HepG2 (cell line): ENCODE data around the gene TRMU. TPM values are rescaled to one million over a fixed set of nuclear protein-coding genes. Genes with fewer than 3 reads are reported as not detected.

Source experiments
- ATAC-seq: fragments of 200-7000 bp; cut with Tn5 transposase; 3 replicates; pipeline ENCODE4 v1.9.1; 2020; ENCODE audit warnings: mild to moderate bottlenecking, moderate library complexity
- BruUV-seq: library from RNA; stranded (reverse); fragments of 400-500 nt; replicated peaks from 2 replicates; lab custom pipeline; 2021; lab: Mats Ljungman, UMichigan
- CTCF ChIA-PET: fragments of 300-600 bp; formaldehyde crosslinking; extraction: SDS; loops from one replicate; lab custom pipeline; 2021; ENCODE audit warnings: low total read pairs, inconsistent platforms, low intra/inter-chr PET ratio; lab: Yijun Ruan, JAX
- POLR2A ChIA-PET: fragments of 350-600 bp; sonication (Branson Sonifier 250); formaldehyde crosslinking; loops from one replicate; lab custom pipeline; 2020; ENCODE audit warnings: antibody characterized with exemption, inconsistent platforms; lab: Yijun Ruan, JAX
- DNase-seq: peaks from one replicate; pipeline ENCODE4 v3.0.0-alpha.2; 2015; ENCODE audit warnings: low spot score
- FAIRE-seq: peaks from 3 replicates; lab custom pipeline; 2011; peaks lifted over from hg19 to GRCh38; lab: Jason Lieb, UNC
- H2AFZ ChIP-seq: one replicate; pipeline ENCODE4 v1.6.1; 2011; ENCODE audit warnings: low read length, inconsistent platforms
- H3K27ac ChIP-seq: fragments of 300-600 bp; 3 replicates; pipeline ENCODE4 v1.8.0; 2011; ENCODE audit warnings: mixed run types, mild to moderate bottlenecking, mixed read lengths, low read length, inconsistent platforms; ENCODE audit not compliant: insufficient read depth; ENCODE audit errors: extremely low read length
- H3K27me3 ChIP-seq, 2 experiments: fragments of 200-600 bp in 1 of 2; 2 replicates in 1 of 2; 3 replicates in 1 of 2; pipeline versions ENCODE4 v1.6.0 to v1.8.0; 2011; ENCODE audit warnings: low read length in 2 of 2, mild to moderate bottlenecking in 2 of 2, moderate library complexity in 2 of 2, inconsistent platforms in 1 of 2; ENCODE audit not compliant: insufficient read depth in 2 of 2, control insufficient read depth in 1 of 2
- H3K36me3 ChIP-seq, 2 experiments: fragments of 200-600 bp in 1 of 2; replicated peaks in 1 of 2; 2 replicates in 1 of 2; 3 replicates in 1 of 2; pipeline versions ENCODE4 v1.5.1 to v1.8.0; 2011; ENCODE audit warnings: low read length in 2 of 2, inconsistent platforms in 1 of 2; ENCODE audit not compliant: insufficient read depth in 2 of 2, control insufficient read depth in 1 of 2
- H3K4me1 ChIP-seq: 2 replicates; pipeline ENCODE4 v1.5.1; 2012; ENCODE audit warnings: low read length, inconsistent platforms; ENCODE audit not compliant: insufficient read depth
- H3K4me2 ChIP-seq: 2 replicates; pipeline ENCODE4 v1.6.0; 2011; ENCODE audit warnings: low read depth, low read length, inconsistent platforms
- H3K4me3 ChIP-seq, 3 experiments: fragments of 200-600 bp in 1 of 3; sonication (generic), shearing (Covaris generic) in 1 of 3; replicated peaks in 1 of 3; 2 replicates each; pipeline ENCODE4 v1.5.1; 2011 to 2016; ENCODE audit warnings: low read length in 3 of 3, inconsistent platforms in 2 of 3, low read depth in 2 of 3, mild to moderate bottlenecking in 2 of 3, control low read depth in 1 of 3, mixed read lengths in 1 of 3; ENCODE audit not compliant: insufficient read depth in 1 of 3
- H3K79me2 ChIP-seq: one replicate; pipeline ENCODE4 v1.6.1; 2011; ENCODE audit warnings: low read length, inconsistent platforms; ENCODE audit not compliant: insufficient read depth
- H3K9ac ChIP-seq: 2 replicates; pipeline ENCODE4 v1.6.0; 2011; ENCODE audit warnings: mild to moderate bottlenecking, low read depth, low read length, inconsistent platforms; ENCODE audit not compliant: insufficient read depth
- H3K9me3 ChIP-seq: 2 replicates; pipeline ENCODE4 v1.5.1; 2012; ENCODE audit warnings: mild to moderate bottlenecking, low read length
- H4K20me1 ChIP-seq: 2 replicates; pipeline ENCODE4 v1.6.0; 2011; ENCODE audit warnings: inconsistent platforms, mild to moderate bottlenecking, low read length, moderate library complexity; ENCODE audit not compliant: insufficient read depth
- AGO2 ChIP-seq: fragments of 200-400 bp; formaldehyde crosslinking; optimal IDR thresholded peaks from 2 replicates; pipeline ENCODE3; 2017; ENCODE audit warnings: mild to moderate bottlenecking, low read depth, low read length, moderate library complexity
- HHEX ChIP-seq: IDR thresholded peaks from 2 replicates; pipeline ENCODE4 v1.6.1; 2016; ENCODE audit warnings: control low read depth
- MATR3 ChIP-seq: sonication (generic); formaldehyde crosslinking; IDR thresholded peaks from 2 replicates; pipeline ENCODE4 v1.4.0; 2020; ENCODE audit warnings: missing genetic modification reagents
- POLR2G ChIP-seq: fragments of 200-400 bp; formaldehyde crosslinking; IDR thresholded peaks from 2 replicates; pipeline ENCODE4 v1.6.1; 2018; ENCODE audit warnings: mild to moderate bottlenecking, low read depth, low read length, moderate library complexity
- ZNF383 ChIP-seq: sonication (generic); formaldehyde crosslinking; IDR thresholded peaks from 2 replicates; pipeline ENCODE4 v1.4.0; 2020; ENCODE audit warnings: missing genetic modification reagents, mild to moderate bottlenecking, borderline replicate concordance
- WGBS: methylation state at CpG from one replicate; pipeline ENCODE4 v1.1.6; 2017; ENCODE audit warnings: low lambda C conversion rate; 5-methylcytosine and 5-hydroxymethylcytosine counted together
- in situ Hi-C: cut with HindIII; loops from 2 replicates; pipeline ENCODE4 v1.10.0; 2017; ENCODE audit warnings: low pct_unique_long_range_greater_than_20kb; ENCODE audit not compliant: extremely low pct_ligation_motif_present
- intact Hi-C: fragments of 100-400 bp; cut with micrococcal nuclease; formaldehyde crosslinking; loops from one replicate; pipeline ENCODE4 v1.10.0; 2022; ENCODE audit not compliant: unreplicated experiment
- polyA plus RNA-seq, 8 experiments: library from polyadenylated mRNA; depleted of rRNA in 3 of 8; stranded (reverse) in 7 of 8; unstranded in 1 of 8; fragments of >200 nt; fragmentation: Illumina TruSeq in 4 of 8; extraction: Trizol in 4 of 8; gene quantifications; 2 replicates each; pipeline versions ENCODE4 v1.2.1 to v1.2.3, GENCODE V29; 2011 to 2016; ENCODE audit warnings: low read depth in 4 of 8, missing spikeins in 1 of 8, mixed read lengths in 1 of 8; ENCODE audit not compliant: insufficient read depth in 1 of 8
- total RNA-seq, 5 experiments: library from RNA; depleted of rRNA; stranded (reverse); fragments of >200 nt; fragmentation: Illumina TruSeq; extraction: Trizol; gene quantifications; 2 replicates each; pipeline ENCODE4 v1.2.3, GENCODE V29; 2016; ENCODE audit warnings: low read depth in 1 of 5

TRMU gene
- total and polyA plus RNA-seq, 2 of the 13 experiments (the other 11 are each of a cell fraction or from before 2014, with no cell fraction given): 31.0 to 50.2 TPM

DNA sequence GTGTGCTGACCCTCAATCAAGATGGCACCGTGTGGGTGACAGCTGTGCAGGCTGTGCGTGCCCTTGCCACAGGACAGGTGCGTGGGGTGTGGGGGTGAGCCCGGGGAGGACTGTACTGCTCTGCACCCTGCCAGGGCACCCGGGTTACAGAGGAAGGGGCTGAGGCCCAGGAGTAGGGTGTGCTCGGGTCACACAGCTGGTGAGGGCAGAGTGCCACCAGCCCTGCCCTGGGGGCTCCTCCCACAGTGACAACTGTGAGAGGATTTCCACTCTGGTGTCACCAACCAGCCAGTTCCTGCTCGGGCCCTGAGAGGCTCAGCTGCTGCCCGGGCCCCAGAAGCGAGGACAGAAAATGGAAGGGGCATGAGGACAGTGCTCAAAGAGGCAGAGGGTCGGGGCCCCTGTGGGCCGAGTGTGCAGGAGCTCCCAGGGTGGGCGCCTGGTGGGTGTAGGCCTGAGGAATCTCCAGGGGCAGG lies 20.5 kb downstream of the TRMU start:
- no peak overlapping the region for H3K4me2 ChIP-seq
- WGBS: 99% methylated on average over 7 of the region's 12 CpGs
- no peak for ATAC-seq

DNA sequence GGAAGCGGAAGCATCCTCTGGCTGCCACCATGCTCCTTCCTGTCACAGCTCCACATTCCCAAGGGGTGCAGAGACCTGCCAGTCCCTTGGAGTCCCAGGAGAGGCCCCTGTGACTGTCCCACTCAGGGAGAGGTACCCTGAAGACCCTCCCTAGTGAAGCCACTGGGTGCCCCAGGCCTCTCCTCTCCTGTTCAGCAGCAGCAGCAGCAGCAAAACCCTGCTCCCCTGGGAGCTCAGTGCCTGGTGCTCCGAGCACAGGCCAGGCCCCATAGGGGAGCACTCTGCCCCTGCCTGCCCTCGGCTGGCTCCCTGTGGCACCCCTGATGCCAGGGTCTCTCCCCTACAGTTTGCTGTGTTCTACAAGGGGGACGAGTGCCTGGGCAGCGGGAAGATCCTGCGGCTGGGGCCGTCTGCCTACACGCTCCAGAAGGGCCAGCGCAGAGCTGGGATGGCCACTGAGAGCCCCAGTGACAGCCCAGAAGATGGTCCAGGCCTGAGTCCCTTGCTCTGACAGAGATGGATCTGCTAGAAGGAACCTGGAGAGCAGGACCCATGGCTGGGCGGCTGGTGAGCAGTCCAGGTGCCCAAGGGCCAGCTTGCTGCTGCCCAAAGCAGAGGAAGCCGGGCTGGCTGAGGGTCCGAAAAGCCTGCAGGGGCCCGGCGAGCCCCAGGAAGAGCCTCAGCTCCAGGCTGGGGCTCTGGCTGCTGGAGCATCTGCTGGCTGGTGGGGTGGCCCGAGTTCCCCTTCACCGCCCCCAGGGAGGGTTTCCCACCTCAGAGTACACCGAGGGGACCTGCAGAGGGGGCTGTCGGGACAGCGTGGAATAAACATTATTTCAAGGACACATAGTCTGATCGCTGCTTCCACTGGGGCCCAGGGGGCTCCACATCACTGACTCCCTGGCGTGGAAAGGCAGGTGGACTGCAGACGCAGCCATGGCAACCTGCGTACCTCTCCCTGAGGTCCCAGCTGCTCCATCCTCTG lies 21.3 kb downstream of the TRMU start:
- ChIA-PET CTCF (interaction anchor here (1.0 kb wide), 1 partner anchor 88 kb away, joined by 3 read pairs; no protein-coding TSS in a partner anchor), POLR2A (no interaction called here)
- Histone ChIP-seq H3K4me3 (no peak overlapping the region), H3K4me1 (peaks cover 5% of the 10 kb centered on the region), H3K9me3 (no peaks in the 10 kb centered on the region), H2AFZ (no peak overlapping the region), H3K27ac (no peak overlapping the region), H3K79me2 (no peaks in the 10 kb centered on the region), H4K20me1 (no peaks in the 10 kb centered on the region), H3K4me2 (no peak overlapping the region), H3K9ac (no peak overlapping the region), H3K27me3 (no peaks in the 10 kb centered on the region), H3K36me3 (peaks cover 23 to 49% of the 10 kb centered on the region in 2 experiments; a peak in 4 of 5 replicates)
- ATAC-seq (no peak), FAIRE-seq (no peak), DNase-seq (no peak)
- in situ Hi-C loops (loop anchor here (5.0 kb wide), 1 partner anchor 36 kb away; no protein-coding TSS in a partner anchor), intact Hi-C loops (loop anchor here (5.0 kb wide), 1 partner anchor 191 kb away; no protein-coding TSS in a partner anchor)
- WGBS: 95% methylated on average over 10 of the region's 23 CpGs
- no TSS peak for BruUV-seq
- TF ChIP-seq MATR3 (no peak), ZNF383 (CRISPR knock-in tag) (no peak), AGO2 (peak; percentile 53), POLR2G (peak; percentile 16; the same call in 1 of the 2 replicates)

More for the DNA sequence above, 20.5 kb downstream of the TRMU start:
- CTCF ChIA-PET: interaction anchor here (1.0 to 1.9 kb wide), 3 partner anchors 35 to 186 kb away, joined by 3 to 25 read pairs (median 9); no protein-coding TSS in a partner anchor
- Histone ChIP-seq H3K4me3 (no peak overlapping the region), H4K20me1 (no peaks in the 10 kb centered on the region), H3K36me3 (peaks cover 29 to 56% of the 10 kb centered on the region in 2 experiments; a peak in 4 of 5 replicates), H2AFZ (no peak overlapping the region), H3K4me1 (no peaks in the 10 kb centered on the region), H3K27me3 (no peaks in the 10 kb centered on the region), H3K79me2 (no peaks in the 10 kb centered on the region), H3K27ac (no peak overlapping the region), H3K9me3 (no peaks in the 10 kb centered on the region), H3K9ac (no peak overlapping the region)
- in situ Hi-C loops: loop anchor here (5.0 kb wide), 1 partner anchor 36 kb away; no protein-coding TSS in a partner anchor
- no peak for DNase-seq
- POLR2A ChIA-PET: no interaction called here
- no peak for FAIRE-seq
- TF ChIP-seq HHEX (CRISPR knock-in tag) (no peak), AGO2 (peak; percentile 54)
- BruUV-seq: no TSS peak
- intact Hi-C loops: loop anchor here (5.0 kb wide), 1 partner anchor 191 kb away; no protein-coding TSS in a partner anchor
